Activated gamma-delta T cell (primary cell): ENCODE results near the gene PRR29.

Experiments
- DNase-seq: peaks from one replicate; lab custom pipeline; 2025; lab: John Stamatoyannopoulos, UW

The PRR29 gene

DNA sequence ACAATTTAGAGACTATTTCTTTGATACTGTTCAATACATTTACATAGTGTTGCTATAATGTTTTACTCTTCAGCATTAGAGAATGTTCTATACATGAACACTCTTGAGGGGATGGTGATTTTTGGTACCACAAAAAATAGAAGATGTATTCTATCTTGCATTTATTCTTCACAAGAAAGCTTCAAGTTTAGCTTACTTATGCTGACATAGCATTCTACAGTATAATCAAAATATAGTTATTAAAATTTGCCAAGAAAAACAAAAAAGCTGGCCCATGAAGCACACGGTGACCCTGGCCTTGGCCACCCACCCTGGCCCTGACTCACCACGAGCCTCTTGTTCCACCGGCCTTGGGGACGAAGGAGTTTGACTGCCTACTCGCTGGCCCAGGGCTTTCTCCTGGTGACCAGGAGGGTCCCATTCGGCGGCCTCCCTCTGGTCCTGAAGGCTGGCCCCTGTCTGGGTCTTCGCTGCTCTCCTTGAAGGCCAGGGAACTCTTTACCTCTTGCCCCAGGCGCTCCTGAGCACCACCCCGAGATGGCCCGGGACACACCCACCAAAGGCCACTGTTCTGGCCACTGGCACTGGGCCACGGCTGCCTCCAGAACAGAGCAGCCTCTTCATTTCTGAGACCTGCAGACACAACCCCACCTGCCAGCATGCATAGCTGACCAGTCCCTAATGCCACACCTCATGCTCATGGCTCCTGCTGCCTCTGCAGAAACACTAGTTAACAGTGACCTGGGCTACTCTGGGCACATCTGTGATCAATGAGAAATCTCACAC is 44.7 kb downstream of the PRR29 start:
- DNase-seq, result no peak

DNA sequence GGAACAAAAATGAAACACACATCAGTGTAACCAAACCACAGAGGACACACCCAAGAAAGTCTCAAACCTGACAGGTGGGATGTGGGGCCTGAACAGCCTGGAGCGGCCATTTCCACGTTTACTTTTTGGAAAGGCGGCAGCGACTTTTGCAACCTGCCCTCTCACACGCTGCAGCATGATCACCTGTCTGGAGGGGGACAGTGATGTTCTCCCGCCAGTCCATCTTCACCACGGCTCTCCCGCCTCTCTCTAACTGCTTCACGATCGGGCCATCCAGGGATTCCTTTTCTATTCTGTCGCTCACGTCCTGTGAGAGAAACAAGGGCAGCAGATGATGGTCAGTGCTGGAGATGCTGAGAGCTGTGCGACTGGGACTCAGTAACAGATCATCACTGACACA is 47.0 kb downstream of the PRR29 start:
- DNase-seq, result no peak

DNA sequence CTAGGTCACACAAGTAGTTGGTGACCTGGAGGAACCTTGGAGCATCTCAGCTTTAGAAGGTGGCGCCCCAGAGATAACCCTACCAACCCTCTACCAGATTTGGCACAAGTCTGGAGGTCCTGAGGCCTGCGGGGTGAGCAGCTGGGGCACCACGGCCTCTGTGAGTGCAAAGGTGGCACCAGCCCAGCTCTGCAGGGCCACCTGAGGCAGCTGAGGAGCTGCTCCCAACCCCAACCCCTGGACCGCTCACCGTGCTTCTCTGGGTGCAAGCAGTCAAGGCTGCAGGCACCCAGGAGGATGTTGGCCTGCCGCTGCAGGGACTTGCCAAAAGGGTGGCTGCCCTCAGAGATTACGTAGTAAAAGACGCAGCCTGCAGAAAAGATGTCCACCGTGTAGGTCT is 50.7 kb downstream of the PRR29 start:
- DNase-seq, result no peak

DNA sequence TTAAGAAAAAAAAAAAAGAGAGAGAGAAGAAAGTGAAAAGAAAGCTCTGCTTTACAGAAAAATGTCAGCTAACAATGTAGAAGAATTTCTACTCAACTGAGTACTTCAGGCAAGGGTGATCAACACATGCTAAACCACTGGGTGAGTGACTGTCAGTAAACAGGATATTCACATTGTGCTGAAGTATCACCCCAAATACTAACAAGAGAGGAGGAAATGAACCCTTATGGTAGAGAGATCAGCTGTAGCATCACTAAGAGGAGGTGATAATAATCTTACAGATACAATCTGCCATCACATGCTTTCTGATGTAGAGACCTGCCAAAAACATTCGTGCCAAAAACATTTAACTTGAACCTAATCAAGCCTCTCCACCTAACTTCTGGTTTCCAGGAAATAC is 53.0 kb downstream of the PRR29 start:
- DNase-seq, result no peak

DNA sequence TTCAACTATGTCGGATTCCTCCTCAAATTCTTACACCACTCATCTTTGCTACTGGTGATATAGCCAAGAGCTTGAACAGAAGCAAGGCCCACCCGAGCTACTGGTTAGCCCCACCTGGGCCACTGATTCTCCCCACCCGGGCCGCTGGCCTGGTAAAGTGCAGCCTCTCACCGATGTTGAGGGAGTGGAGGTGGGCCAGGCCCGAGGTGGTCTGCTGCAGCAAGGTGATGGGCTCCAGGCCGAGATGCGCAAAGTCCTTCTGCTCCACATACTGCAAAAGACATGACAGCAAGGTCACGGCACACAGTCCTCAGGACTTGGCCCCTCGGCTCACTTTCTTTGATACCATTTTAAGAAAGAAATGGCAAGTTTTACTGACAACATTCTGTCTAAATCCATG is 55.0 kb downstream of the PRR29 start:
- no peak for DNase-seq
